HCT116 (cell line): Measurements from ENCODE around the gene DHRS7B. TPM values are rescaled to one million over a fixed set of nuclear protein-coding genes. Genes with fewer than 3 reads are reported as not detected.

ENCODE experiments used
- ATAC-seq: fragments of 200-7000 bp; cut with Tn5 transposase; 2 replicates; pipeline ENCODE4 v1.9.1; 2020; ENCODE audit warnings: mild to moderate bottlenecking, moderate library complexity
- BruUV-seq: library from RNA; stranded (reverse); fragments of 400-500 nt; replicated peaks from 2 replicates; lab custom pipeline; 2021; lab: Mats Ljungman, UMichigan
- CTCF ChIA-PET: fragments of 300-600 bp; sonication (Branson Sonifier 250); formaldehyde crosslinking; loops from one replicate; lab custom pipeline; 2021; ENCODE audit warnings: antibody characterized with exemption; lab: Charles Lee
- POLR2A ChIA-PET: fragments of 300-600, 350-600 bp; sonication (Branson Sonifier 250); formaldehyde crosslinking; loops from one replicate; lab custom pipeline; 2021; ENCODE audit warnings: antibody characterized with exemption; lab: Charles Lee
- RAD21 ChIA-PET, 2 experiments: fragments of 300-600 bp; sonication (Branson Sonifier 250); formaldehyde crosslinking; loops; one replicate each; lab custom pipeline; 2023; ENCODE audit warnings: low total read pairs in 2 of 2; ENCODE audit not compliant: uncharacterized antibody in 2 of 2, unreplicated experiment in 2 of 2, low non-redundant PET in 1 of 2; lab: Charles Lee
- DNase-seq: peaks from one replicate; pipeline ENCODE4 v3.0.0-alpha.2; 2010; ENCODE audit warnings: low read depth, low spot score
- H2AFZ ChIP-seq: fragments of 200-600 bp; shearing (Covaris generic), sonication (generic); 2 replicates; pipeline ENCODE4 v1.6.1; 2017; ENCODE audit warnings: low read depth, mixed run types, mixed read lengths, antibody characterized with exemption, low read length; ENCODE audit not compliant: poor library complexity, severe bottlenecking
- H3K27ac ChIP-seq: 2 replicates; pipeline ENCODE4 v1.5.1; 2012; ENCODE audit warnings: low read depth, low read length
- H3K27me3 ChIP-seq: fragments of 200-600 bp; sonication (generic); 2 replicates; pipeline ENCODE4 v1.6.1; 2016; ENCODE audit warnings: mixed run types, low read length, mixed read lengths; ENCODE audit not compliant: insufficient read depth
- H3K36me3 ChIP-seq, 2 experiments: fragments of 200-500 bp in 1 of 2; fragments of 200-600 bp in 1 of 2; sonication (Bioruptor generic) in 1 of 2; sonication (generic) in 1 of 2; 2 replicates each; pipeline versions ENCODE4 v1.5.1 to v1.6.1; 2014 to 2016; ENCODE audit warnings: low read length in 2 of 2, inconsistent platforms in 1 of 2, mixed read lengths in 1 of 2, mixed run types in 1 of 2; ENCODE audit not compliant: insufficient read depth in 2 of 2, control insufficient read depth in 1 of 2
- H3K4me1 ChIP-seq, 2 experiments: fragments of 200-600 bp in 1 of 2; sonication (generic) in 1 of 2; 2 replicates each; pipeline versions ENCODE4 v1.5.1 to v1.6.1; 2012 to 2017; ENCODE audit warnings: low read length in 2 of 2, inconsistent platforms in 1 of 2, mild to moderate bottlenecking in 1 of 2, mixed read lengths in 1 of 2, mixed run types in 1 of 2, moderate library complexity in 1 of 2; ENCODE audit not compliant: insufficient read depth in 2 of 2, control insufficient read depth in 1 of 2
- H3K4me2 ChIP-seq: fragments of 200-600 bp; sonication (generic); 2 replicates; pipeline ENCODE4 v1.6.1; 2017; ENCODE audit warnings: mixed run types, low read length, mixed read lengths
- H3K4me3 ChIP-seq, 2 experiments: fragments of 200-600 bp in 1 of 2; sonication (generic) in 1 of 2; replicated peaks in 1 of 2; 2 replicates each; pipeline ENCODE4 v1.5.1; 2011 to 2016; ENCODE audit warnings: low read length in 2 of 2, control low read depth in 1 of 2, low read depth in 1 of 2, mild to moderate bottlenecking in 1 of 2, mixed read lengths in 1 of 2, mixed run types in 1 of 2
- H3K79me2 ChIP-seq: fragments of 200-600 bp; sonication (generic); 2 replicates; pipeline ENCODE4 v1.6.1; 2017; ENCODE audit warnings: mild to moderate bottlenecking, mixed run types, low read length, moderate library complexity, mixed read lengths; ENCODE audit not compliant: insufficient read depth
- H3K9ac ChIP-seq: fragments of 200-600 bp; sonication (generic); 2 replicates; pipeline ENCODE4 v1.6.1; 2016; ENCODE audit warnings: low read length, mixed read lengths
- H3K9me2 ChIP-seq: fragments of 200-600 bp; sonication (generic), shearing (Covaris generic); 2 replicates; pipeline ENCODE4 v1.6.1; 2017; ENCODE audit warnings: mixed run types, mild to moderate bottlenecking, moderate library complexity; ENCODE audit not compliant: insufficient read depth
- H3K9me3 ChIP-seq, 2 experiments: fragments of 200-500 bp in 1 of 2; fragments of 200-600 bp in 1 of 2; sonication (Bioruptor generic) in 1 of 2; sonication (generic) in 1 of 2; 2 replicates each; pipeline ENCODE4 v1.6.1; 2014 to 2017; ENCODE audit warnings: low read length in 2 of 2, mixed read lengths in 2 of 2, inconsistent platforms in 1 of 2, low read depth in 1 of 2, mild to moderate bottlenecking in 1 of 2, mixed run types in 1 of 2, moderate library complexity in 1 of 2; ENCODE audit not compliant: control insufficient read depth in 1 of 2, insufficient read depth in 1 of 2
- H4K20me1 ChIP-seq: fragments of 200-600 bp; sonication (generic), shearing (Covaris generic); 2 replicates; pipeline ENCODE4 v1.6.1; 2017; ENCODE audit warnings: mixed run types, mild to moderate bottlenecking, moderate library complexity; ENCODE audit not compliant: insufficient read depth
- ATF3 ChIP-seq: IDR thresholded peaks from 2 replicates; pipeline ENCODE4 v1.6.1; 2012
- CBX3 ChIP-seq: IDR thresholded peaks from 2 replicates; pipeline ENCODE4 v1.6.1; 2012; ENCODE audit warnings: low read depth
- CEBPB ChIP-seq: IDR thresholded peaks from 2 replicates; pipeline ENCODE4 v1.6.1; 2012; ENCODE audit warnings: low read depth
- CTCF ChIP-seq, 3 experiments: fragments of 200-600 bp in 1 of 3; sonication (generic) in 1 of 3; IDR thresholded peaks in 2 of 3; conservative IDR thresholded peaks in 1 of 3; 2 replicates each; pipeline ENCODE4 v1.5.1; 2012 to 2017; ENCODE audit warnings: low read depth in 2 of 3, low read length in 2 of 3, antibody characterized with exemption in 1 of 3, borderline replicate concordance in 1 of 3, control low read depth in 1 of 3, mild to moderate bottlenecking in 1 of 3, mixed read lengths in 1 of 3, mixed run types in 1 of 3, moderate library complexity in 1 of 3; ENCODE audit not compliant: insufficient read depth in 1 of 3
- EGR1 ChIP-seq: IDR thresholded peaks from 2 replicates; pipeline ENCODE4 v1.6.1; 2012; ENCODE audit warnings: low read depth
- ELF1 ChIP-seq: IDR thresholded peaks from 2 replicates; pipeline ENCODE4 v1.6.1; 2012; ENCODE audit warnings: low read depth, borderline replicate concordance
- EZH2 ChIP-seq: fragments of 200-600 bp; sonication (generic); IDR thresholded peaks from 2 replicates; pipeline ENCODE4 v1.6.1; 2017; ENCODE audit warnings: antibody characterized with exemption, mixed run types
- EZH2phosphoT487 ChIP-seq: fragments of 200-600 bp; IDR thresholded peaks from 2 replicates; pipeline ENCODE4 v1.6.1; 2018; ENCODE audit warnings: antibody characterized with exemption, borderline replicate concordance
- FOSL1 ChIP-seq: IDR thresholded peaks from 2 replicates; pipeline ENCODE4 v1.6.1; 2012; ENCODE audit warnings: low read depth
- JUND ChIP-seq: IDR thresholded peaks from 2 replicates; pipeline ENCODE4 v1.6.1; 2012
- POLR2A ChIP-seq: IDR thresholded peaks from 2 replicates; pipeline ENCODE4 v1.7.0; 2011; ENCODE audit warnings: borderline replicate concordance; ENCODE audit not compliant: insufficient read depth, insufficient read length; ENCODE audit errors: extremely low read depth
- RAD21 ChIP-seq: IDR thresholded peaks from 2 replicates; pipeline ENCODE4 v1.6.1; 2012; ENCODE audit warnings: low read depth, mild to moderate bottlenecking
- SIN3A ChIP-seq: IDR thresholded peaks from 2 replicates; pipeline ENCODE4 v1.6.1; 2012; ENCODE audit warnings: low read depth
- SP1 ChIP-seq: IDR thresholded peaks from 2 replicates; pipeline ENCODE4 v1.6.1; 2012; ENCODE audit warnings: low read depth
- SRF ChIP-seq: IDR thresholded peaks from 2 replicates; pipeline ENCODE4 v1.6.1; 2012; ENCODE audit warnings: low read depth
- TCF7L2 ChIP-seq: IDR thresholded peaks from 2 replicates; pipeline ENCODE4 v1.7.0; 2011; ENCODE audit warnings: borderline replicate concordance, inconsistent platforms; ENCODE audit not compliant: insufficient read depth, insufficient read length; ENCODE audit errors: extremely low read depth
- YY1 ChIP-seq: IDR thresholded peaks from 2 replicates; pipeline ENCODE4 v1.6.1; 2011; ENCODE audit warnings: low read length, low read depth, moderate library complexity, mild to moderate bottlenecking; ENCODE audit not compliant: insufficient replicate concordance; ENCODE audit errors: extremely low read depth
- ZBTB33 ChIP-seq: IDR thresholded peaks from 2 replicates; pipeline ENCODE4 v1.6.1; 2011; ENCODE audit warnings: mild to moderate bottlenecking, low read length, moderate library complexity; ENCODE audit not compliant: insufficient replicate concordance; ENCODE audit errors: extremely low read depth
- ZFX ChIP-seq: fragments of 450-650 bp; IDR thresholded peaks from 2 replicates; pipeline ENCODE4 v1.6.1; 2017
- ZNF274 ChIP-seq: fragments of 200-500 bp; sonication (Bioruptor generic); IDR thresholded peaks from 2 replicates; pipeline ENCODE4 v1.6.1; 2014; ENCODE audit warnings: mild to moderate bottlenecking, low read depth, low read length, inconsistent platforms
- intact Hi-C: fragments of 100-400 bp; cut with micrococcal nuclease; formaldehyde crosslinking; loops from 2 replicates; pipeline ENCODE4 v1.10.0; 2022
- total RNA-seq: library from RNA; stranded (reverse); gene quantifications from one replicate; pipeline ENCODE4 v1.2.1, GENCODE V29; 2021; ENCODE audit not compliant: unreplicated experiment

DHRS7B gene
- total RNA-seq, 1 experiment from 2014 or later: 19.6 TPM

- ChIA-PET CTCF (no interaction called here), POLR2A (no interaction called here), RAD21 (no interaction called here)
- ATAC-seq (no peak), DNase-seq (no peak)
- H3K4me3 ChIP-seq: no peak overlapping the region
- TF ChIP-seq EZH2phosphoT487 (no peak), EGR1 (no peak), SP1 (no peak), SIN3A (no peak), ZBTB33 (no peak), YY1 (no peak), TCF7L2 (no peak), ZNF274 (no peak), CEBPB (no peak), SRF (no peak), EZH2 (no peak), ELF1 (no peak), ZFX (no peak), RAD21 (no peak), CBX3 (no peak), FOSL1 (no peak), CTCF (IDR thresholded peaks at IDR 0.05 in 2 of 3, conservative IDR thresholded peaks at IDR 0.05 in 1 of 3; ENCODE audit: borderline replicate concordance in 1 of 3, insufficient read depth in 1 of 3, low read depth in 2 of 3, low read length in 2 of 3) (no peak), JUND (no peak), POLR2A (no peak), ATF3 (no peak)
- H2AFZ ChIP-seq: no peak overlapping the region
- no peak overlapping the region for H3K27ac ChIP-seq
- no peaks in the 10 kb centered on the region for H3K27me3 ChIP-seq
- H3K79me2 ChIP-seq: no peaks in the 10 kb centered on the region
- no peaks in the 10 kb centered on the region for H3K9me2 ChIP-seq
- H3K4me2 ChIP-seq: no peak overlapping the region
- no peaks in the 10 kb centered on the region for H4K20me1 ChIP-seq
- H3K4me1 ChIP-seq: peaks cover 4 to 10% of the 10 kb centered on the region in 2 experiments; a peak in 2 of 4 replicates
- intact Hi-C loops: no loop called here
- H3K9ac ChIP-seq: no peak overlapping the region
- BruUV-seq: no TSS peak
- no peaks in the 10 kb centered on the region for H3K36me3 ChIP-seq
- H3K9me3 ChIP-seq: no peaks in the 10 kb centered on the region
Observed at GRCh38 chr17:21104608-21105007, 22.2 kb upstream of the DHRS7B start.
